ENCODE measurements around the gene TFB2M.

GRCh38 chr1:246516126-246516525, 49.9 kb downstream of the TFB2M start:
- TF ChIP-seq EP300 (IDR thresholded peaks at IDR 0.05) (no peak), POLR2A (IDR thresholded peaks at IDR 0.05; ENCODE audit: low read depth) (no peak), CTCF (IDR thresholded peaks at IDR 0.05) (no peak)

All from esophagus muscularis mucosa (tissue), 4 donors.